Mammary epithelial cell (primary cell): Measurements from ENCODE around the gene IL5RA.

Experiments
- CTCF ChIP-seq, 2 donors: IDR thresholded peaks in 1 of 2; conservative IDR thresholded peaks in 1 of 2; 2 replicates each; pipeline ENCODE4 v1.5.1; 2011 to 2012; ENCODE audit warnings: inconsistent platforms in 2 of 2, low read length in 2 of 2, mild to moderate bottlenecking in 2 of 2, control low read depth in 1 of 2, low read depth in 1 of 2; ENCODE audit not compliant: insufficient read depth in 1 of 2; ENCODE audit errors: extremely low read depth in 1 of 2
- EZH2 ChIP-seq: IDR thresholded peaks from 2 replicates; pipeline ENCODE4 v1.6.1; 2012; ENCODE audit warnings: low read length, inconsistent platforms, borderline replicate concordance

DNA sequence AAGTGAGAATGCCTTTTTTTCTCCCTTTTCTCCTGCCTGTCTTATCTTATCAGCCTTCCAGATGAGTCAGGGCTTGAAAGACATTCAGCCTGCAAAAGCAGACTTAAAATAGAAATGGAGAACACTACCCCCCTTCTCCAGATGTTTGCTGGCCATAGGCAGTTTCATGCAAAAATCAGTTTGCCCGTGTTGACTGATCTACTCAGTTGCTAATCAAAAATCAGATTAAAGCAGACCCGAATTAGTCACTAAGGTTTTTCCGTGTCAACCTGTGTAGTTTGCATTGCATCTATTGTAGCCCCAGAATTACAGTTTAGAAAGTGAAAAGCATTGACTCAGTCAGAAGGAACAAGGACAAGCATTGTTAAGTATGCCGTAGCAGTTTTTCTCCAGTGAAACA, 56.2 kb downstream of the IL5RA start:
- TF ChIP-seq CTCF (conservative IDR thresholded peaks at IDR 0.05 in 1 of 2, IDR thresholded peaks at IDR 0.05 in 1 of 2; ENCODE audit: extremely low read depth in 1 of 2, insufficient read depth in 1 of 2, low read depth in 1 of 2, low read length in 2 of 2) (no peak), EZH2 (no peak)
